GM12872 (cell line): ENCODE results near the gene OTOG.

Experiments used
- CTCF ChIP-seq: IDR thresholded peaks from 3 replicates; pipeline ENCODE4 v1.5.1; 2011; ENCODE audit warnings: low read depth, mild to moderate bottlenecking, low read length, moderate library complexity; ENCODE audit not compliant: insufficient read depth

The OTOG gene

DNA sequence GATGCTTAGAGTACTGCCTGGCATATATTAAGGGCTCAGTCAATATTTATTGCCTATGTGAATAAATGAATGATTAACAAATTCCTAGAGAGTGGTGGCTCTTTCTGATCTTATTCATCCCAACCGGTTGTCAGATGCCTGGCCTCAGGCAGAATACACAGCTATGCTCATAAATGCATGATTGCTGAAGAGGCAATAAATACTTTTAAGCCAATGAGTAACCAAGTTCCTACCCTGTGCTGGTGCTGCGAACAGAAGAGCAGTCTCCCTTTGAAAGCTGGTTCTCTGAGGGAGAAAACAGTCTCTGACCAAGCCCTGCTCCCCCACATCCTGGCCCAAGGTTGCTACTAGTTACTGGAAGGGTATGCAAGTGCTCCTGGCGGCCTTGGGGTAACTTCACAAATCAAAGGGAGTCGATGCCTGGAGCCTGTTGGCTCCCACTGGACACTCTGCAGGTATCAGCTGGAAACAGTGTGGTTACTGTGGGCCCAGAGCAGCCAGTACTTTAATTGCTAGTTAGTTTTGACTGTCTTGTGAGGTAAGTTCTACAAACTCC lies 5.7 kb upstream of the OTOG start:
- TF ChIP-seq CTCF: no peak

DNA sequence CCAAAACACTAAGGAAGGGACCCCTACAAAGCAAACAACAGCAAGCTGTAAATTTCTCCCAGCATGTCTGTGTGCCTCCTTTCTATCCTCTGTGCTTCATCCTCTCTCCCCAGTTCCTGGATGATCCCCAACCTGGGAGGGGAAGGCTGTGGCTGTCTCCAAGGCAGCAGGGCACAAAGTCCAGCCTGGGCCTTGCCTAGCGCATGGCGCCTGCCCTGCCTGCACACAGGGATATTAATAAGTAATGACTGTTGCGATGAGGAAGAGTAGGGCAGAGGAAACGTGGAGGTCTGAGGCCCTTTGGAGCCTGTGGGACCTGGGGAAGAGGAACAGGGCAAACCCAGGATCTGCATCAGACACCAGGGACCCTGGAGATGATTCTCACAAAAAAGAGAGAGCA lies 4.8 kb upstream of the OTOG start:
- no peak for TF ChIP-seq CTCF

- no peak for TF ChIP-seq CTCF
Observed at GRCh38 chr11:17543041-17543440, 4.0 kb upstream of the OTOG start.

- no peak for TF ChIP-seq CTCF
Observed at GRCh38 chr11:17543574-17544180, 3.4 kb upstream of the OTOG start.

DNA sequence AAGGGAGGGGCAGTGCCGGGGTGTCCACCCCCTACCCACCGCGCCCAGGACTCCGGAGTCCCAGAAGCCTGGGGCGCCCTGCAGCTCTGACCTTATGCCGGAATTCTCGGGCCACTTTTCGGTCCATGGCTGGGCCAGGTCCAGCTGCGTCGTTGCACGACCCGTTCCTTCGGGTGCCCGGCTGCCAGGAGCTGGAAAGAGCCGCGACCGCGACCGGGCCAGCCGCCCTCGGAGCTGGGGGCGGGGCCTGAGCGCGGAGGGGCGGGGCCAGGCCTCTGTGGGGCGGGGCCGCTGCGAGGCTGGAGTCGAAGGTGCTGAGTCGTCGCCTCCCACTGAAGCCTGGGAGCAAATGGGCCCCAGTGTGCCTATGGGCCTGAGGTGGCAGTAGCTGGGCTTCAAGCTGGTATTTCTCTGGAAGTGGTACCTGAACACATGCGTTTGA lies 2.9 kb upstream of the OTOG start, which contains the start of gene USH1C:
Gene USH1C (minus strand): TSS at position 236 of the 442 bp plus-strand sequence. CDS start 109 bp downstream, at position 127.
- TF ChIP-seq CTCF: no peak

DNA sequence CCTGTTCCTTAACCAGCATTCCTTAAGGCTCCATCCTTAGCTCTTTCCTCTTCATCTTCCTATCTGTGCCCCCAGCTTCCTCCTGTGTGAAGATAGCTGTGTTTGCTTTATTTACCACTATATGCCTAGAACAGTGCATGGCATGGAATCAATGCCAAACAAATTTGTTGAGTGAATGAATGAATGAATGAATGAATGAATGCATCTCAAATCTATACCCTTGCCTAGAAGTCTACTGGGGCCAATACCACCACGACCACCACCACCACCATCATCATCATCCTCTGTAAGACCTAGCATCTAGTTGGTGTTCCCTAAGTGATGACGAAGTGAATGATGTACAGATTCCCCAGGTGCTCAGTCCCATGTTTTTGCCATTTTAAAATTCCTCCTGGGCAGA lies 819 bp upstream of the OTOG start:
- no peak for TF ChIP-seq CTCF

- no peak for TF ChIP-seq CTCF
Observed at GRCh38 chr11:17547932-17548331, 873 bp downstream of the OTOG start.
